HepG2 (cell line): ENCODE results near the gene TRIM28. TPM values are rescaled to one million over a fixed set of nuclear protein-coding genes. Genes with fewer than 3 reads are reported as not detected.

Experiments
- GFI1 ChIP-seq: sonication (generic); formaldehyde crosslinking; IDR thresholded peaks from 2 replicates; pipeline ENCODE4 v1.5.0; 2020; ENCODE audit warnings: missing genetic modification reagents, mild to moderate bottlenecking, borderline replicate concordance
- NFKBIZ ChIP-seq: IDR thresholded peaks from 2 replicates; pipeline ENCODE4 v1.6.1; 2018; ENCODE audit warnings: missing genetic modification reagents, missing compliant biosample characterization
- NR2F6 ChIP-seq, 2 experiments: IDR thresholded peaks; 2 replicates each; pipeline ENCODE4 v1.6.1; 2016; ENCODE audit warnings: antibody characterized with exemption in 1 of 2, mild to moderate bottlenecking in 1 of 2
- NRL ChIP-seq: sonication (generic); formaldehyde crosslinking; IDR thresholded peaks from 2 replicates; pipeline ENCODE4 v1.5.0; 2020; ENCODE audit warnings: missing genetic modification reagents, mild to moderate bottlenecking, moderate library complexity, borderline replicate concordance
- PCBP2 ChIP-seq: fragments of 200-400 bp; formaldehyde crosslinking; optimal IDR thresholded peaks from 2 replicates; pipeline ENCODE3; 2018; ENCODE audit warnings: low read length, low read depth; ENCODE audit not compliant: poor library complexity, severe bottlenecking
- ZBTB1 ChIP-seq: sonication (generic); formaldehyde crosslinking; IDR thresholded peaks from 2 replicates; pipeline ENCODE4 v1.4.0; 2020; ENCODE audit warnings: missing genetic modification reagents, borderline replicate concordance
- ZBTB8A ChIP-seq: sonication (generic); formaldehyde crosslinking; IDR thresholded peaks from 2 replicates; pipeline ENCODE4 v1.4.0; 2020; ENCODE audit warnings: mild to moderate bottlenecking, low read depth, missing genetic modification reagents, borderline replicate concordance
- ZFP62 ChIP-seq: sonication (generic); formaldehyde crosslinking; IDR thresholded peaks from 2 replicates; pipeline ENCODE4 v1.4.0; 2020; ENCODE audit warnings: missing genetic modification reagents
- ZNF160 ChIP-seq: sonication (generic); formaldehyde crosslinking; IDR thresholded peaks from 2 replicates; pipeline ENCODE4 v1.8.0; 2022; ENCODE audit warnings: mild to moderate bottlenecking, inconsistent platforms, missing genetic modification reagents
- ZNF17 ChIP-seq: sonication (generic); formaldehyde crosslinking; IDR thresholded peaks from 2 replicates; pipeline ENCODE4 v1.5.0; 2020; ENCODE audit warnings: mild to moderate bottlenecking, missing genetic modification reagents
- ZNF251 ChIP-seq: sonication (generic); formaldehyde crosslinking; IDR thresholded peaks from 2 replicates; pipeline ENCODE4 v1.9.0; 2021; ENCODE audit warnings: mild to moderate bottlenecking, missing genetic modification reagents
- ZNF3 ChIP-seq: IDR thresholded peaks from 2 replicates; pipeline ENCODE4 v1.7.0; 2017; ENCODE audit warnings: inconsistent platforms
- ZNF432 ChIP-seq: sonication (generic); formaldehyde crosslinking; IDR thresholded peaks from 2 replicates; pipeline ENCODE4 v1.5.0; 2020; ENCODE audit warnings: missing genetic modification reagents, mild to moderate bottlenecking, borderline replicate concordance
- ZNF446 ChIP-seq: sonication (generic); formaldehyde crosslinking; IDR thresholded peaks from 2 replicates; pipeline ENCODE4 v1.5.0; 2020; ENCODE audit warnings: mild to moderate bottlenecking, missing genetic modification reagents
- ZNF644 ChIP-seq: IDR thresholded peaks from 2 replicates; pipeline ENCODE4 v1.6.1; 2016; ENCODE audit warnings: low read depth
- ZNF772 ChIP-seq: sonication (generic); formaldehyde crosslinking; IDR thresholded peaks from 2 replicates; pipeline ENCODE4 v1.5.0; 2020; ENCODE audit warnings: mild to moderate bottlenecking, missing genetic modification reagents
- ZNF780A ChIP-seq: sonication (generic); formaldehyde crosslinking; IDR thresholded peaks from 2 replicates; pipeline ENCODE4 v1.8.0; 2022; ENCODE audit warnings: mild to moderate bottlenecking, missing genetic modification reagents, moderate library complexity
- ZSCAN21 ChIP-seq: sonication (generic); formaldehyde crosslinking; IDR thresholded peaks from 2 replicates; pipeline ENCODE4 v1.8.0; 2022; ENCODE audit warnings: mild to moderate bottlenecking, missing genetic modification reagents, moderate library complexity, borderline replicate concordance
- polyA plus RNA-seq, 8 experiments: library from polyadenylated mRNA; depleted of rRNA in 3 of 8; stranded (reverse) in 7 of 8; unstranded in 1 of 8; fragments of >200 nt; fragmentation: Illumina TruSeq in 4 of 8; extraction: Trizol in 4 of 8; gene quantifications; 2 replicates each; pipeline versions ENCODE4 v1.2.1 to v1.2.3, GENCODE V29; 2011 to 2016; ENCODE audit warnings: low read depth in 4 of 8, missing spikeins in 1 of 8, mixed read lengths in 1 of 8; ENCODE audit not compliant: insufficient read depth in 1 of 8
- total RNA-seq, 5 experiments: library from RNA; depleted of rRNA; stranded (reverse); fragments of >200 nt; fragmentation: Illumina TruSeq; extraction: Trizol; gene quantifications; 2 replicates each; pipeline ENCODE4 v1.2.3, GENCODE V29; 2016; ENCODE audit warnings: low read depth in 1 of 5
- TF ChIP-seq, protein P1 (sequence below): sonication (generic); formaldehyde crosslinking; IDR thresholded peaks from 2 replicates; pipeline ENCODE4 v1.5.1; 2020; ENCODE audit warnings: missing genetic modification reagents, mild to moderate bottlenecking, borderline replicate concordance
- TF ChIP-seq, protein P2 (sequence below): IDR thresholded peaks from 2 replicates; pipeline ENCODE4 v1.6.1; 2016; ENCODE audit warnings: missing compliant biosample characterization, missing genetic modification reagents, borderline replicate concordance
- TF ChIP-seq, protein P3 (sequence below): sonication (generic); formaldehyde crosslinking; IDR thresholded peaks from 2 replicates; pipeline ENCODE4 v1.4.0; 2020; ENCODE audit warnings: missing genetic modification reagents, borderline replicate concordance
- TF ChIP-seq, protein P4 (sequence below): sonication (generic); formaldehyde crosslinking; IDR thresholded peaks from 2 replicates; pipeline ENCODE4 v1.8.1; 2023; ENCODE audit warnings: mild to moderate bottlenecking, missing genetic modification reagents
- TF ChIP-seq, protein P5 (sequence below): sonication (generic); formaldehyde crosslinking; IDR thresholded peaks from 2 replicates; pipeline ENCODE4 v1.8.0; 2022; ENCODE audit warnings: mild to moderate bottlenecking, missing genetic modification reagents, moderate library complexity

TRIM28 gene
- total and polyA plus RNA-seq, 2 of the 13 experiments (the other 11 are each of a cell fraction or from before 2014, with no cell fraction given), result 361 to 439 TPM

DNA sequence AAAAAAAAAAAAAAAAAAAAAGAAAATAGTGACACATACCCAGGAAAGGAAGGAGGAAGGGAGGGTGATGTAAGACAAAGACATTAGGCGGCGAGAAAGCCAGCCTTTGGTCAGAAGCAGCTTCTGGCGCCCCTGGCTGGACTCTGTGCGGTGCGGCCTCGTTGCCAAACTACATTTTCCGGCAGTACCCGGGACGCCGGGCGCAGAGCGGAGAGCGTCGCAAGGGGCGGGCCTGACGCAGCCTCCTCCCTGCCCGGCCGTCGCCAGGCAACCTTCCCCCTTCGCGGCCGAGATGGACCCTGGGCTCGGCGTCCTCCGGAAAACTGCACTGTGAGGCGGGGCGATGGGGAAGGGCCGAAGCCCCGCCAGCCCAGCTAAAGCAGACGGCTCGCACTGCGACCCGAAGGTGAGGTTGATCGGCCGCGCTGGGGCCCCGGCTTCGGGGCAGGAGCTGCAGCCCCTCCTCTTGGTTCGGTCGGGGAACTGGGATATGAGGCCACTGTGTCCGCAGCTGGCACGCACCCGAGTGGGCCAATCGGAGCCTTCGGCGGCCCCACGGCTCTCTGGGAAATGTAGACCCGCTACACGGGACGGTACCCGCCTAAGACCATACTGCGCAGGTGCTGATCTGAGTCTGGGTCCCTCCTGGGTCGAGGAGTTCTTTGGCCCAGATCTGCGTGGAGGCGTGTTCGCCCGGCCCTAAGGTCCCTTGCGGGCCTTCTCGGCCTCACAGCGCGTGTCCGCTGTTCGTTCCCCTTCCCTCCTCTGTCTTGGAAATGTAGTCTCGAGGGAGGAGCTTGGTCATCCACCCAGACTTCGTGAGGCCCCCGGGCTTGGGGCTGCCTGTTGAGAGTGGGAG lies 31.5 kb downstream of the TRIM28 start (continued):
- TF ChIP-seq, protein P1, sequence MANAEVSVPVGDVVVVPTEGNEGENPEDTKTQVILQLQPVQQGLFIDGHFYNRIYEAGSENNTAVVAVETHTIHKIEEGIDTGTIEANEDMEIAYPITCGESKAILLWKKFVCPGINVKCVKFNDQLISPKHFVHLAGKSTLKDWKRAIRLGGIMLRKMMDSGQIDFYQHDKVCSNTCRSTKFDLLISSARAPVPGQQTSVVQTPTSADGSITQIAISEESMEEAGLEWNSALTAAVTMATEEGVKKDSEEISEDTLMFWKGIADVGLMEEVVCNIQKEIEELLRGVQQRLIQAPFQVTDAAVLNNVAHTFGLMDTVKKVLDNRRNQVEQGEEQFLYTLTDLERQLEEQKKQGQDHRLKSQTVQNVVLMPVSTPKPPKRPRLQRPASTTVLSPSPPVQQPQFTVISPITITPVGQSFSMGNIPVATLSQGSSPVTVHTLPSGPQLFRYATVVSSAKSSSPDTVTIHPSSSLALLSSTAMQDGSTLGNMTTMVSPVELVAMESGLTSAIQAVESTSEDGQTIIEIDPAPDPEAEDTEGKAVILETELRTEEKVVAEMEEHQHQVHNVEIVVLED (CRISPR knock-in tag), result peak; percentile 98
- no peak for TF ChIP-seq ZNF446 (CRISPR knock-in tag)
- TF ChIP-seq ZNF251, result no peak
- TF ChIP-seq, protein P2, sequence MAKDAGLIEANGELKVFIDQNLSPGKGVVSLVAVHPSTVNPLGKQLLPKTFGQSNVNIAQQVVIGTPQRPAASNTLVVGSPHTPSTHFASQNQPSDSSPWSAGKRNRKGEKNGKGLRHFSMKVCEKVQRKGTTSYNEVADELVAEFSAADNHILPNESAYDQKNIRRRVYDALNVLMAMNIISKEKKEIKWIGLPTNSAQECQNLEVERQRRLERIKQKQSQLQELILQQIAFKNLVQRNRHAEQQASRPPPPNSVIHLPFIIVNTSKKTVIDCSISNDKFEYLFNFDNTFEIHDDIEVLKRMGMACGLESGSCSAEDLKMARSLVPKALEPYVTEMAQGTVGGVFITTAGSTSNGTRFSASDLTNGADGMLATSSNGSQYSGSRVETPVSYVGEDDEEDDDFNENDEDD (CRISPR knock-in tag), result no peak
- peak; percentile 63; the same call in 1 of the 2 replicates for TF ChIP-seq ZFP62 (CRISPR knock-in tag)
- no peak; the same call in 1 of the 2 replicates for TF ChIP-seq NRL (CRISPR knock-in tag)
- TF ChIP-seq PCBP2, result no peak
- no peak for TF ChIP-seq ZNF3
- no peak for TF ChIP-seq ZBTB1 (CRISPR knock-in tag)
- TF ChIP-seq ZNF160 (CRISPR knock-in tag), result peak; percentile 31; the same call in 1 of the 2 replicates
- TF ChIP-seq GFI1, result no peak
- TF ChIP-seq, protein P3, sequence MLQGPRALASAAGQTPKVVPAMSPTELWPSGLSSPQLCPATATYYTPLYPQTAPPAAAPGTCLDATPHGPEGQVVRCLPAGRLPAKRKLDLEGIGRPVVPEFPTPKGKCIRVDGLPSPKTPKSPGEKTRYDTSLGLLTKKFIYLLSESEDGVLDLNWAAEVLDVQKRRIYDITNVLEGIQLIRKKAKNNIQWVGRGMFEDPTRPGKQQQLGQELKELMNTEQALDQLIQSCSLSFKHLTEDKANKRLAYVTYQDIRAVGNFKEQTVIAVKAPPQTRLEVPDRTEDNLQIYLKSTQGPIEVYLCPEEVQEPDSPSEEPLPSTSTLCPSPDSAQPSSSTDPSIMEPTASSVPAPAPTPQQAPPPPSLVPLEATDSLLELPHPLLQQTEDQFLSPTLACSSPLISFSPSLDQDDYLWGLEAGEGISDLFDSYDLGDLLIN, result 0 out of 2 replicates have a peak, but pooled peaks have one; percentile 66
- TF ChIP-seq ZNF780A, result no peak
- TF ChIP-seq ZNF17 (CRISPR knock-in tag), result no peak
- TF ChIP-seq ZSCAN21, result no peak; the same call in 1 of the 2 replicates
- TF ChIP-seq ZBTB8A (CRISPR knock-in tag), result no peak
- no peak for TF ChIP-seq ZNF432
- TF ChIP-seq, protein P4, sequence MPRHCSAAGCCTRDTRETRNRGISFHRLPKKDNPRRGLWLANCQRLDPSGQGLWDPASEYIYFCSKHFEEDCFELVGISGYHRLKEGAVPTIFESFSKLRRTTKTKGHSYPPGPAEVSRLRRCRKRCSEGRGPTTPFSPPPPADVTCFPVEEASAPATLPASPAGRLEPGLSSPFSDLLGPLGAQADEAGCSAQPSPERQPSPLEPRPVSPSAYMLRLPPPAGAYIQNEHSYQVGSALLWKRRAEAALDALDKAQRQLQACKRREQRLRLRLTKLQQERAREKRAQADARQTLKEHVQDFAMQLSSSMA, result peak; percentile 83; the same call in 1 of the 2 replicates
- TF ChIP-seq, protein P5, sequence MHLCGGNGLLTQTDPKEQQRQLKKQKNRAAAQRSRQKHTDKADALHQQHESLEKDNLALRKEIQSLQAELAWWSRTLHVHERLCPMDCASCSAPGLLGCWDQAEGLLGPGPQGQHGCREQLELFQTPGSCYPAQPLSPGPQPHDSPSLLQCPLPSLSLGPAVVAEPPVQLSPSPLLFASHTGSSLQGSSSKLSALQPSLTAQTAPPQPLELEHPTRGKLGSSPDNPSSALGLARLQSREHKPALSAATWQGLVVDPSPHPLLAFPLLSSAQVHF, result no peak
- TF ChIP-seq ZNF772, result peak; percentile 90
- no peak for TF ChIP-seq NFKBIZ (CRISPR knock-in tag)
- no peak for TF ChIP-seq NR2F6 (IDR thresholded peaks at IDR 0.05)
- TF ChIP-seq NR2F6 (CRISPR knock-in tag; IDR thresholded peaks at IDR 0.05), result no peak
- TF ChIP-seq ZNF644 (CRISPR knock-in tag), result no peak
